Pancreas (tissue), 10 donors: ENCODE data around the gene AUTS2. TPM values are rescaled to one million over a fixed set of nuclear protein-coding genes. Genes with fewer than 3 reads are reported as not detected.

Source experiments
- ATAC-seq, 4 donors: fragments of 200-7000 bp; cut with Tn5 transposase; one replicate each; pipeline versions ENCODE4 v1.8.0 to v1.9.1; 2020; ENCODE audit warnings: mild to moderate bottlenecking in 4 of 4, moderate library complexity in 4 of 4
- DNase-seq, 6 donors: peaks; one replicate each; pipeline ENCODE4 v3.0.0-alpha.2; 2020
- FAIRE-seq: peaks from 2 replicates; lab custom pipeline; 2012; peaks lifted over from hg19 to GRCh38; lab: Jason Lieb, UNC
- H3K27ac ChIP-seq, 4 donors: fragments of 200-600 bp; sonication (generic); 1 replicate in 3 of 4; 2 replicates in 1 of 4; pipeline versions ENCODE4 v1.5.0 to v1.8.0; 2020
- H3K27me3 ChIP-seq, 4 donors: fragments of 200-600 bp; one replicate each; pipeline ENCODE4 v1.8.0; 2021
- H3K36me3 ChIP-seq, 3 donors: fragments of 200-600 bp; sonication (generic) in 1 of 3; one replicate each; pipeline versions ENCODE4 v1.5.0 to v1.8.0; 2020 to 2021
- H3K4me1 ChIP-seq, 3 donors: fragments of 200-600 bp; one replicate each; pipeline ENCODE4 v1.8.0; 2021
- H3K4me3 ChIP-seq, 4 donors: fragments of 200-600 bp; sonication (generic) in 2 of 4; one replicate each; pipeline versions ENCODE4 v1.5.0 to v1.8.0; 2020 to 2021
- H3K9me3 ChIP-seq, 4 donors: fragments of 200-600 bp; one replicate each; pipeline ENCODE4 v1.8.0; 2021
- WGBS, 2 donors: extraction: QIAGEN DNeasy Blood & Tissue Kit; methylation state at CpG; one replicate each; pipeline ENCODE4 v1.1.7; 2013; 5-methylcytosine and 5-hydroxymethylcytosine counted together
- intact Hi-C, 3 donors: fragments of 100-400 bp; cut with DNase I; formaldehyde crosslinking; loops; one replicate each; pipeline versions ENCODE4 v1.11.1 to v1.14.2; 2022
- polyA plus RNA-seq, 2 donors: library from polyadenylated mRNA; stranded (reverse); fragments of 200-250 nt; gene quantifications; one replicate each; pipeline ENCODE4 v1.2.3, GENCODE V29; 2013
- total RNA-seq, 6 donors: library from RNA; stranded (reverse); fragmentation: NEBNext Ultra II Directional in 4 of 6; extraction: Animal tissue kit (Norgen Biotek cat#: 25700) in 4 of 6; gene quantifications; one replicate each; pipeline versions ENCODE4 v1.2.1 to v1.2.4, GENCODE V29; 2021 to 2023
- TF ChIP-seq, protein P1 (sequence below), 4 donors: fragments of 200-600 bp; sonication (generic) in 3 of 4; IDR thresholded peaks; one replicate each; pipeline versions ENCODE4 v1.5.0 to v1.8.0; 2021; ENCODE audit warnings: antibody characterized with exemption in 4 of 4
- donor health status: healthy with polysubstance abuse.
- donor health status: DM: no; HTN: no; CAD: no; lungs with moderate emphysema.
- donor health status: DM: no; HTN: no; CAD: no.
- donor health status: control.
- donor health status: control.
- donor health status: Bipolar disorder and iron deficiency.
- donor health status: DM: yes; HTN: yes; CAD: no.
- donor health status: DM: no; HTN: no; CAD: no.
- donor health status: DM: no; HTN: no; CAD: no.
- donor health status: DM: yes; HTN: yes; CAD: no.

AUTS2 gene
- total and polyA plus RNA-seq, 8 donors = 5.8 to 16.8 (median 9.9) TPM

DNA sequence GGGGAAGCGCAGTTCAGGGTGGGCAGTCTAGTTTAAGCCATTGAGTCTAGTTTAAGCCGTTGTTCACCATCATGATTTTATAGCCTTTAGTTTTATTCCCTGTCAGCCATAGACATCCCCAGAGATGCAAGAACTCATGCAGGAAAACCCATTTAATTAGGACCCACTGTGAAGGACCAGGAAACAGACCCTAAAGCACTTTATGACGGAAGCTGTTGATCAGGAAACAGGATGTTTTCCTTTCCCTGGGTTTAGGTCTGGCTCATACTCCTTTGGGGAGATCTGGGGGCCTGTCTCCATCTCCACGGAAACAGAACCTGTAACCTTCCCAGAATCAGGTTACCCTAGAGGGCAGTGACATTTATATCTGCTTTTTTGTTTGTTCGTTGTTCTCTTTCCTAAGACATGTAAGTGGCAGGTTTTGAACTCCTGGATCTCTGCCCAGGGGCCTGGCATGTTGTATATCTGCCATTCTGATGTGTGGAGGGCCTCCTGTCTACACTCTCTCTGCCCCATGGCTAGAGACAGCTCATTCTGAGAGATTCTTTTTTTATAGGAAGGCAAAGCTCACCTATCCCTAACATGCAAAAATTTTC, 876.5 kb downstream of the AUTS2 start:
- DNase-seq (no peak), ATAC-seq (no peak), FAIRE-seq (no peak)
- Histone ChIP-seq H3K9me3 (no peaks in the 10 kb centered on the region), H3K4me3 (no peak overlapping the region), H3K27ac (no peak overlapping the region), H3K36me3 (no peaks in the 10 kb centered on the region), H3K4me1 (no peaks in the 10 kb centered on the region), H3K27me3 (no peaks in the 10 kb centered on the region)
- TF ChIP-seq, protein P1, sequence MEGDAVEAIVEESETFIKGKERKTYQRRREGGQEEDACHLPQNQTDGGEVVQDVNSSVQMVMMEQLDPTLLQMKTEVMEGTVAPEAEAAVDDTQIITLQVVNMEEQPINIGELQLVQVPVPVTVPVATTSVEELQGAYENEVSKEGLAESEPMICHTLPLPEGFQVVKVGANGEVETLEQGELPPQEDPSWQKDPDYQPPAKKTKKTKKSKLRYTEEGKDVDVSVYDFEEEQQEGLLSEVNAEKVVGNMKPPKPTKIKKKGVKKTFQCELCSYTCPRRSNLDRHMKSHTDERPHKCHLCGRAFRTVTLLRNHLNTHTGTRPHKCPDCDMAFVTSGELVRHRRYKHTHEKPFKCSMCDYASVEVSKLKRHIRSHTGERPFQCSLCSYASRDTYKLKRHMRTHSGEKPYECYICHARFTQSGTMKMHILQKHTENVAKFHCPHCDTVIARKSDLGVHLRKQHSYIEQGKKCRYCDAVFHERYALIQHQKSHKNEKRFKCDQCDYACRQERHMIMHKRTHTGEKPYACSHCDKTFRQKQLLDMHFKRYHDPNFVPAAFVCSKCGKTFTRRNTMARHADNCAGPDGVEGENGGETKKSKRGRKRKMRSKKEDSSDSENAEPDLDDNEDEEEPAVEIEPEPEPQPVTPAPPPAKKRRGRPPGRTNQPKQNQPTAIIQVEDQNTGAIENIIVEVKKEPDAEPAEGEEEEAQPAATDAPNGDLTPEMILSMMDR (IDR thresholded peaks at IDR 0.05) = no peak
- intact Hi-C loops = no loop called here
- 61 to 63% methylated on average over 5 of the region's 5 CpGs for WGBS, 2 donors

DNA sequence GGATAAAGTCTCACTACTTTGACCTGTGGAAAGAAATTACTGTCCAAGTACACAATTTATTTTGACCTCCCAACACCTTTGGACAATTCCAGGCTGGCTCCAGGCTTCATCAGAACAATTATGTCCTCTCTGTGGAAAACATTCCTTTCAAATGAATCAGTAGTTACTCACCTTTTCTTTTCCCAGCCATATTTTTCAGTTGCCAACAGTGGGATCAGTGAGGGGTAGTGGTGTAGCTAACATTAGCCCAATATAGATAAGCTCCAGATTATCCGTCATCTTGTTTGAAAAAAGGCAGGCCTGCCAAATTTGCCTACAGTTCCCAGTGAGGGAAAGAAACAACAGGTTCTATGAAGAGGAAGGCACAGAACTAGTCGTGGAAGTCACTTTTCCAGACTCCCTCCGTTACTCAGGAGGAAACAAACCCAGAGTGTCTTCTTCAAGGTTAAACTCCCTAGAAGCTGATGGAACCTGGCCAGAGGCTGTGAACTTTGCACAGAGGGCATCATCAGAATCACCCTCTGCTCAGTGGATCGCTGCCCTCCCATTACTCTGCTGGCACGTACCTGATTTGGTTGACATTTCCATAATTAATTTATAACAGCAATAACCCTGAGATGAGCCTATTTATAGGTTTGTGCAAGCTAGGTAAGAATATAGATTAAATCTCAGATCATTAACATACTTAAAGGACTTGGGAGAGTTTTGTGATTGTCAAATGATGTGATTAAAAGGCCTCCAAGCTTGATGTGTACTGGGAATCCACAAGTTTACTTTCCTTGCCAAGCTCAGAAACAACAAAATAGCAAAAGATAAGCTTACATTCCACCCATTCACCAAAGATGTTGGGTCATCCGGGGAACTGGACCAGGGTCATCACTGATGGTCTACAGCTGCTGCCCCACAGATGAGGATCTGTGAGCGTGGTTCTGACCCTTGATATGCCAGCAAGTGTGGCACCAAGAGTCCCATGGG, 879.0 kb downstream of the AUTS2 start:
- no peaks in the 10 kb centered on the region for H3K4me1 ChIP-seq
- FAIRE-seq (no peak), ATAC-seq (peak; percentile 53 to 84 (median 74)), DNase-seq (peak in 1 of 6 donors; percentile 20)
- H3K9me3 ChIP-seq = no peaks in the 10 kb centered on the region
- TF ChIP-seq, protein P1 (IDR thresholded peaks at IDR 0.05) = no peak
- H3K4me3 ChIP-seq = no peak overlapping the region
- WGBS, 2 donors = 36 to 37% methylated on average over 7 of the region's 7 CpGs
- intact Hi-C loops = no loop called here
- peak overlapping the region in 1 of 4 donors; percentile 9 for H3K27ac ChIP-seq
- no peaks in the 10 kb centered on the region for H3K27me3 ChIP-seq
- no peaks in the 10 kb centered on the region for H3K36me3 ChIP-seq

DNA sequence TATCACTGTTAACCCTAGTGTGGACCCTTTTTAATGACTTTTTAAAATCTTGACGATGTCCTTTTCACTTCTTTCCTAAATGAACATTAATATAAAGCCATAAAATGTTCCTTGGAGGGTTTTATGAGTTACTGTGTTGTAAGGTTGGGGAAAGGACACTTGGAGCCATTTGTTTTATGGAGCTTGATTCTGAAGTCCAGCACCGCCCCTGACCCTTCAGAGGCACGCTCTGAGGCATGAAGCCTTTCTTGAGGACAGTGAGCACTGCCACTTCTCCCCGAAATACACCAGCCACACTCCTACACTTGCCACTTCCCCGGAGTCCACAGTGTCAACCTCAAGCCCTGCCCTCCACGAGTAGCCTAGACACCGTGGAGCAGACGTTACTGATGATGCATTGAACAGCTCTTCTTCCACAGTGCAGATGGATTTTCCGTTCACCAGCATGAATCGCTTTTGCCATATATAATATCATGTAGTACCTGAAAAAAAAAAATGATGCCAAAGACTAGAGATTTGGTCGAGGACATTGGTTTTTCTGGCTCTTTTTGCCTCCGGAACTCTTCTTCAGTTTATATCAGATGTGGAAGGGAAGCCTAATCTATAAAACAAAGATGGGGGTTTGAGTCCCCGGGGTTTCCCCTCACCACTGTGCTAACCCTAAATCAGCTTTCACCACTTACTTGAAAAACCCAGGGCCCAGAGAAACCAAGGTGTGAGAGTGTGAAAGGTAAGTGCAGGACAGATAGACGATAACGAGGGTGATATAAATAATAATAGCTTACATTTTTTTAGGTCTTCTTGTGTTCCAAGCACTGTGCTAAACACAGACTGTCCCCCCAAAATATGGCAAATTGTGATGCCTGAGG, 881.1 kb downstream of the AUTS2 start:
- DNase-seq (no peak), ATAC-seq (no peak), FAIRE-seq (no peak)
- TF ChIP-seq, protein P1 (IDR thresholded peaks at IDR 0.05) = no peak
- no peaks in the 10 kb centered on the region for H3K36me3 ChIP-seq
- H3K4me3 ChIP-seq = no peak overlapping the region
- intact Hi-C loops = no loop called here
- H3K4me1 ChIP-seq = no peaks in the 10 kb centered on the region
- no peaks in the 10 kb centered on the region for H3K9me3 ChIP-seq
- no peak overlapping the region for H3K27ac ChIP-seq
- 81 to 93% methylated on average over 15 of the region's 15 CpGs for WGBS, 2 donors
- no peaks in the 10 kb centered on the region for H3K27me3 ChIP-seq

DNA sequence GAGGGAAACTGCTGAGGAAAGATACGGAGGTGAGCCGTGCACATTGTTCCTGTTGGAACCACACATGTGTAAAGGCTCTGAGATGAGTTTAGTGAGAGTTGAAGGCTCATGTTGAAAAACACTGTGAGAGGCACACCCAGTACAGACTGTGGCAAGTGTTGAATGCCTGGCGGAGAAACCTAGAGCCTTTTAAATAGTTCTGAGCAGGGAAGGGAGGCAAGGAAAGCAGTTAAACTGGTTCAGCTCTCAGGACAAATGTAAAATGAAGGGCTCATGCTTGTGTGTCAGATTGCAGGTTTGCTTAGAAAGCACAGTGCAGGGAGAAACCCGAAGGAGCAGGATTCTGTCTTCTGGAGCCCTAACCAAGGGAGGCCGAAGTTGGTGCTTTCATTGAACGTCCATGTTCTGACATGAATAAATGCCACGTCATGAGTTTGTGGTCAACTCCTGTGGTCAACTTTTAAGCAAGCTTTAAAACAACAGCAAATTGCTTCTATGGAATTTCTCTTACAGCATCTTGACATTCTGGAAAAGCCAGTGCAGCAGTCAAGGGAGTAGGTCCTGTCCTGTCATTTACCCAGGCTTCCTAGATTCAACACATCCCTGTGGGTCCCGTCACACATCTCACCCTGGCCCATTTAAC, 882.8 kb downstream of the AUTS2 start:
- Histone ChIP-seq H3K36me3 (no peaks in the 10 kb centered on the region), H3K27ac (no peak overlapping the region), H3K4me1 (no peaks in the 10 kb centered on the region), H3K4me3 (no peak overlapping the region), H3K9me3 (no peaks in the 10 kb centered on the region), H3K27me3 (no peaks in the 10 kb centered on the region)
- no peak for FAIRE-seq
- no peak for DNase-seq
- WGBS, 2 donors = 65 to 80% methylated on average over 8 of the region's 8 CpGs
- ATAC-seq = no peak
- TF ChIP-seq, protein P1 (IDR thresholded peaks at IDR 0.05) = no peak
- intact Hi-C loops = no loop called here
